Measurements from ENCODE around the gene SRPRB.

- TF ChIP-seq POLR2A (IDR thresholded peaks at IDR 0.05; ENCODE audit: low read depth, low read length): no peak
- TF ChIP-seq, protein P1, sequence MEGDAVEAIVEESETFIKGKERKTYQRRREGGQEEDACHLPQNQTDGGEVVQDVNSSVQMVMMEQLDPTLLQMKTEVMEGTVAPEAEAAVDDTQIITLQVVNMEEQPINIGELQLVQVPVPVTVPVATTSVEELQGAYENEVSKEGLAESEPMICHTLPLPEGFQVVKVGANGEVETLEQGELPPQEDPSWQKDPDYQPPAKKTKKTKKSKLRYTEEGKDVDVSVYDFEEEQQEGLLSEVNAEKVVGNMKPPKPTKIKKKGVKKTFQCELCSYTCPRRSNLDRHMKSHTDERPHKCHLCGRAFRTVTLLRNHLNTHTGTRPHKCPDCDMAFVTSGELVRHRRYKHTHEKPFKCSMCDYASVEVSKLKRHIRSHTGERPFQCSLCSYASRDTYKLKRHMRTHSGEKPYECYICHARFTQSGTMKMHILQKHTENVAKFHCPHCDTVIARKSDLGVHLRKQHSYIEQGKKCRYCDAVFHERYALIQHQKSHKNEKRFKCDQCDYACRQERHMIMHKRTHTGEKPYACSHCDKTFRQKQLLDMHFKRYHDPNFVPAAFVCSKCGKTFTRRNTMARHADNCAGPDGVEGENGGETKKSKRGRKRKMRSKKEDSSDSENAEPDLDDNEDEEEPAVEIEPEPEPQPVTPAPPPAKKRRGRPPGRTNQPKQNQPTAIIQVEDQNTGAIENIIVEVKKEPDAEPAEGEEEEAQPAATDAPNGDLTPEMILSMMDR (IDR thresholded peaks at IDR 0.05; ENCODE audit: extremely low read depth in 1 of 2, insufficient read depth in 1 of 2, low read depth in 1 of 2, low read length in 2 of 2): no peak
Observed at GRCh38 chr3:133833267-133833666, 27.7 kb downstream of the SRPRB start.
